ENCODE measurements around the gene HIVEP3.

DNA sequence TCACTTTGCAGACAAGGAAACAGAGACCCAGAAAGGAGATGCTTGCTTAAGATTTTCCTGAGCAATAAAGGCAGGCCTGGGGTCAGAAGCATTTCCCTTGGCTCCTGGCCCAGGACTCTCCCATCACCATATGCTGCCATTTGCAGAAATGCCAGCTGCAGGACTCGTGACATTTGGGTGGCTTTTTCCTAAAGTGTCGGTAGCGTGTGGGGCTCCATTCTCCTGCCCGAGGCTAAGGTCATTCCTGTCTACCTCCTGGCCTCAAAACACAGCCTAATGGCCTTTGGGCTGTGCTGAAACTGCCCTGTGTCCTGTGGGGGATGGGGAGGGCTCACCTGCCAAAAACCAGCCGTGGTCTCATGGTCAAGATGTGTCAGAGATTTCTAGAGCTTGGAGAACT lies 218.1 kb downstream of the HIVEP3 start:
- TF ChIP-seq, protein P1, sequence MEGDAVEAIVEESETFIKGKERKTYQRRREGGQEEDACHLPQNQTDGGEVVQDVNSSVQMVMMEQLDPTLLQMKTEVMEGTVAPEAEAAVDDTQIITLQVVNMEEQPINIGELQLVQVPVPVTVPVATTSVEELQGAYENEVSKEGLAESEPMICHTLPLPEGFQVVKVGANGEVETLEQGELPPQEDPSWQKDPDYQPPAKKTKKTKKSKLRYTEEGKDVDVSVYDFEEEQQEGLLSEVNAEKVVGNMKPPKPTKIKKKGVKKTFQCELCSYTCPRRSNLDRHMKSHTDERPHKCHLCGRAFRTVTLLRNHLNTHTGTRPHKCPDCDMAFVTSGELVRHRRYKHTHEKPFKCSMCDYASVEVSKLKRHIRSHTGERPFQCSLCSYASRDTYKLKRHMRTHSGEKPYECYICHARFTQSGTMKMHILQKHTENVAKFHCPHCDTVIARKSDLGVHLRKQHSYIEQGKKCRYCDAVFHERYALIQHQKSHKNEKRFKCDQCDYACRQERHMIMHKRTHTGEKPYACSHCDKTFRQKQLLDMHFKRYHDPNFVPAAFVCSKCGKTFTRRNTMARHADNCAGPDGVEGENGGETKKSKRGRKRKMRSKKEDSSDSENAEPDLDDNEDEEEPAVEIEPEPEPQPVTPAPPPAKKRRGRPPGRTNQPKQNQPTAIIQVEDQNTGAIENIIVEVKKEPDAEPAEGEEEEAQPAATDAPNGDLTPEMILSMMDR (tag by site-specific recombination; IDR thresholded peaks at IDR 0.05): no peak
- TF ChIP-seq ZNF146 (tag by site-specific recombination; IDR thresholded peaks at IDR 0.05) (no peak), YY1 (tag by site-specific recombination; IDR thresholded peaks at IDR 0.05) (no peak), ZNF423 (tag by site-specific recombination; IDR thresholded peaks at IDR 0.05) (no peak), ZNF596 (tag by site-specific recombination; IDR thresholded peaks at IDR 0.05) (no peak), ZNF248 (tag by site-specific recombination; IDR thresholded peaks at IDR 0.05) (no peak), ZNF610 (tag by site-specific recombination; IDR thresholded peaks at IDR 0.05; ENCODE audit: borderline replicate concordance) (no peak), TCF7L2 (IDR thresholded peaks at IDR 0.05; ENCODE audit: borderline replicate concordance, low read depth, low read length) (no peak), ZBTB7A (tag by site-specific recombination; IDR thresholded peaks at IDR 0.05; ENCODE audit: low read depth) (no peak), ZNF776 (tag by site-specific recombination; IDR thresholded peaks at IDR 0.05; ENCODE audit: borderline replicate concordance) (no peak)
- TF ChIP-seq, protein P2, sequence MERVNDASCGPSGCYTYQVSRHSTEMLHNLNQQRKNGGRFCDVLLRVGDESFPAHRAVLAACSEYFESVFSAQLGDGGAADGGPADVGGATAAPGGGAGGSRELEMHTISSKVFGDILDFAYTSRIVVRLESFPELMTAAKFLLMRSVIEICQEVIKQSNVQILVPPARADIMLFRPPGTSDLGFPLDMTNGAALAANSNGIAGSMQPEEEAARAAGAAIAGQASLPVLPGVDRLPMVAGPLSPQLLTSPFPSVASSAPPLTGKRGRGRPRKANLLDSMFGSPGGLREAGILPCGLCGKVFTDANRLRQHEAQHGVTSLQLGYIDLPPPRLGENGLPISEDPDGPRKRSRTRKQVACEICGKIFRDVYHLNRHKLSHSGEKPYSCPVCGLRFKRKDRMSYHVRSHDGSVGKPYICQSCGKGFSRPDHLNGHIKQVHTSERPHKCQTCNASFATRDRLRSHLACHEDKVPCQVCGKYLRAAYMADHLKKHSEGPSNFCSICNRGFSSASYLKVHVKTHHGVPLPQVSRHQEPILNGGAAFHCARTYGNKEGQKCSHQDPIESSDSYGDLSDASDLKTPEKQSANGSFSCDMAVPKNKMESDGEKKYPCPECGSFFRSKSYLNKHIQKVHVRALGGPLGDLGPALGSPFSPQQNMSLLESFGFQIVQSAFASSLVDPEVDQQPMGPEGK (tag by site-specific recombination; IDR thresholded peaks at IDR 0.05): no peak
- TF ChIP-seq, protein P3, sequence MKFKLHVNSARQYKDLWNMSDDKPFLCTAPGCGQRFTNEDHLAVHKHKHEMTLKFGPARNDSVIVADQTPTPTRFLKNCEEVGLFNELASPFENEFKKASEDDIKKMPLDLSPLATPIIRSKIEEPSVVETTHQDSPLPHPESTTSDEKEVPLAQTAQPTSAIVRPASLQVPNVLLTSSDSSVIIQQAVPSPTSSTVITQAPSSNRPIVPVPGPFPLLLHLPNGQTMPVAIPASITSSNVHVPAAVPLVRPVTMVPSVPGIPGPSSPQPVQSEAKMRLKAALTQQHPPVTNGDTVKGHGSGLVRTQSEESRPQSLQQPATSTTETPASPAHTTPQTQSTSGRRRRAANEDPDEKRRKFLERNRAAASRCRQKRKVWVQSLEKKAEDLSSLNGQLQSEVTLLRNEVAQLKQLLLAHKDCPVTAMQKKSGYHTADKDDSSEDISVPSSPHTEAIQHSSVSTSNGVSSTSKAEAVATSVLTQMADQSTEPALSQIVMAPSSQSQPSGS (tag by site-specific recombination; IDR thresholded peaks at IDR 0.05; ENCODE audit: low read depth): no peak
- TF ChIP-seq, protein P4, sequence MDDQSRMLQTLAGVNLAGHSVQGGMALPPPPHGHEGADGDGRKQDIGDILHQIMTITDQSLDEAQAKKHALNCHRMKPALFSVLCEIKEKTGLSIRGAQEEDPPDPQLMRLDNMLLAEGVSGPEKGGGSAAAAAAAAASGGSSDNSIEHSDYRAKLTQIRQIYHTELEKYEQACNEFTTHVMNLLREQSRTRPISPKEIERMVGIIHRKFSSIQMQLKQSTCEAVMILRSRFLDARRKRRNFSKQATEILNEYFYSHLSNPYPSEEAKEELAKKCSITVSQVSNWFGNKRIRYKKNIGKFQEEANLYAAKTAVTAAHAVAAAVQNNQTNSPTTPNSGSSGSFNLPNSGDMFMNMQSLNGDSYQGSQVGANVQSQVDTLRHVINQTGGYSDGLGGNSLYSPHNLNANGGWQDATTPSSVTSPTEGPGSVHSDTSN (CRISPR knock-in tag; IDR thresholded peaks at IDR 0.05): no peak

Measured in HEK293 (cell line).